WTC11 (cell line): Measurements from ENCODE around the gene CIRBP. TPM values are rescaled to one million over a fixed set of nuclear protein-coding genes. Genes with fewer than 3 reads are reported as not detected.

Experiments used
- ATAC-seq: fragments of 200-7000 bp; cut with Tn5 transposase; 2 replicates; pipeline ENCODE4 v1.10.0; 2021; ENCODE audit warnings: mild to moderate bottlenecking, moderate library complexity
- CTCF ChIA-PET: fragments of 300-600 bp; sonication (Branson Sonifier 250); formaldehyde crosslinking; loops from one replicate; lab custom pipeline; 2021; ENCODE audit warnings: antibody characterized with exemption; lab: Charles Lee
- POLR2A ChIA-PET: fragments of 350-600 bp; sonication (Branson Sonifier 250); formaldehyde crosslinking; loops from one replicate; lab custom pipeline; 2021; ENCODE audit warnings: antibody characterized with exemption; lab: Charles Lee
- DNase-seq: peaks from one replicate; pipeline ENCODE4 v3.0.0; 2021; ENCODE audit warnings: low spot score
- H3K27ac Mint-ChIP-seq: 2 replicates; pipeline ENCODE4 v1.8.0; 2021; ENCODE audit warnings: mixed read lengths
- H3K27me3 Mint-ChIP-seq: 2 replicates; pipeline ENCODE4 v1.8.0; 2021; ENCODE audit warnings: low read depth, mild to moderate bottlenecking, moderate library complexity, mixed read lengths
- H3K36me3 Mint-ChIP-seq: 2 replicates; pipeline ENCODE4 v1.8.0; 2021; ENCODE audit warnings: mixed read lengths
- H3K4me1 Mint-ChIP-seq: 2 replicates; pipeline ENCODE4 v1.8.0; 2022; ENCODE audit warnings: mixed read lengths
- H3K4me3 Mint-ChIP-seq: 2 replicates; pipeline ENCODE4 v1.8.0; 2021; ENCODE audit warnings: mild to moderate bottlenecking, moderate library complexity, mixed read lengths
- H3K9me3 Mint-ChIP-seq: 2 replicates; pipeline ENCODE4 v1.8.0; 2021; ENCODE audit warnings: mixed read lengths
- AR ChIP-seq: fragments of 250-450 bp; sonication (Bioruptor Pico); IDR thresholded peaks from 2 replicates; pipeline ENCODE4 v1.9.0; 2021; ENCODE audit warnings: mild to moderate bottlenecking
- ATF1 ChIP-seq: sonication (generic); formaldehyde crosslinking; IDR thresholded peaks from 2 replicates; pipeline ENCODE4 v1.8.1; 2023; ENCODE audit warnings: mild to moderate bottlenecking, moderate library complexity, missing genetic modification reagents
- ETV6 ChIP-seq: sonication (generic); formaldehyde crosslinking; IDR thresholded peaks from 2 replicates; pipeline ENCODE4 v1.8.1; 2022; ENCODE audit warnings: mild to moderate bottlenecking, missing genetic modification reagents
- FOXP1 ChIP-seq: sonication (generic); formaldehyde crosslinking; IDR thresholded peaks from 2 replicates; pipeline ENCODE4 v1.8.0; 2022; ENCODE audit warnings: missing genetic modification reagents, mild to moderate bottlenecking, moderate library complexity, borderline replicate concordance
- GTF2I ChIP-seq: fragments of 250-450 bp; sonication (Bioruptor Pico); conservative IDR thresholded peaks from 2 replicates; pipeline ENCODE4 v1.4.0; 2021; ENCODE audit warnings: mild to moderate bottlenecking
- HMGA2 ChIP-seq: fragments of 250-450 bp; sonication (Bioruptor Pico); IDR thresholded peaks from 2 replicates; pipeline ENCODE4 v1.4.0; 2021; ENCODE audit warnings: mild to moderate bottlenecking, moderate library complexity
- JAZF1 ChIP-seq: fragments of 250-450 bp; sonication (Bioruptor Pico); IDR thresholded peaks from 2 replicates; pipeline ENCODE4 v1.9.0; 2021; ENCODE audit warnings: moderate library complexity, mild to moderate bottlenecking, inconsistent platforms
- JUN ChIP-seq: sonication (generic); formaldehyde crosslinking; IDR thresholded peaks from 2 replicates; pipeline ENCODE4 v1.8.0; 2023; ENCODE audit warnings: mild to moderate bottlenecking, missing genetic modification reagents
- KAT7 ChIP-seq: sonication (generic); formaldehyde crosslinking; IDR thresholded peaks from 2 replicates; pipeline ENCODE4 v1.8.1; 2023; ENCODE audit warnings: missing genetic modification reagents, mild to moderate bottlenecking, borderline replicate concordance
- ZNF219 ChIP-seq: sonication (generic); formaldehyde crosslinking; IDR thresholded peaks from 2 replicates; pipeline ENCODE4 v1.8.0; 2023; ENCODE audit warnings: missing genetic modification reagents, mild to moderate bottlenecking, borderline replicate concordance
- ZNF317 ChIP-seq: sonication (generic); formaldehyde crosslinking; IDR thresholded peaks from 2 replicates; pipeline ENCODE4 v1.8.1; 2023; ENCODE audit warnings: low read depth, mild to moderate bottlenecking, moderate library complexity, missing genetic modification reagents, borderline replicate concordance
- ZNF671 ChIP-seq: fragments of 250-450 bp; sonication (Bioruptor Pico); IDR thresholded peaks from 2 replicates; pipeline ENCODE4 v1.8.0; 2021; ENCODE audit warnings: mild to moderate bottlenecking
- total RNA-seq: library from RNA; stranded (reverse); gene quantifications from 3 replicates; pipeline ENCODE4 v1.2.3, GENCODE V29; 2021
- TF ChIP-seq, protein P1 (sequence below): fragments of 250-450 bp; sonication (Bioruptor Pico); IDR thresholded peaks from 2 replicates; pipeline ENCODE4 v1.9.0; 2021; ENCODE audit warnings: mild to moderate bottlenecking
- TF ChIP-seq, protein P2 (sequence below): sonication (generic); formaldehyde crosslinking; IDR thresholded peaks from 2 replicates; pipeline ENCODE4 v1.8.1; 2023; ENCODE audit warnings: mild to moderate bottlenecking, missing genetic modification reagents, moderate library complexity

Gene CIRBP
- total RNA-seq, 1 experiment from 2014 or later: 298 TPM

DNA sequence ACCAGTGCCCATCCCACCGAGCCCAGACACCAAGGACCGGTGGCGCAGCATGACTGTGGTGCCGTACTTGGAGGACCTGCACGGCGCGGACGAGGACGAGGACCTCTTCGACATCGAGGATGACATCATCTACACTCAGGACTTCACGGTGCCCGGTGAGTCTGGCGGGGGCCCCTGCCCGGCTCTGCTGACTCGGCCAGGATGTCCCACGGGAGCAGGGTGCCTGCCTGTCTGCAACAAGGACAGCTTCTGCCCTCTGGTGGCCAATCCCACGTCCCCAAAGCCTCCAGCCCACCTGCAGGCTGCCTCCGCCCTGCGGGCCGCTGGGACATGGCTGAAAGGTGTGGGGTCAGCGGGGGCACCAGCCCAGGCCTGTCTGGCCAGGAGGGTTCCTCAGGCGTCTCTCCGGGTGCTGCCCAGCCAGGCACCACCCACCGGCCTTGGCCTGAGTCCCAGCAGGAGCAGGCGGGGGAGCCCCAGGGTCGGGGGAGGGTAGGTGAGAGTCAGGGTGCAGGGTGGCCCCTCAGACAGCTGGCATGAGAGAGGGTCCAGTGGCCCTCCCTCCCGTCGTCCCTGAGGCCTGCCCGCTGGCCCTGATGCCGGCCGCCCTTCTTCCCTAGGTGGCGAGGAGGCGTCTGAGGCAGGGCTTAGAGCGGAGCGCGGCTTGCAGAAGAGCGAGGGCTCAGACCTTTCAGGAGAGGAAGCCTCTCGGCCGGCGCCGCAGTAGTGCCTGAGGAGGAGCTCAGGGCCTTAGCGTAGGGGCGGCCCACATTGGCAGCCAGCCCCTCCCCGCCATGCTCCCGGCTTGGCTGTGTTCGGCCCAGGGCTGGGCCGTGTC lies 45.9 kb upstream of the CIRBP start:
- POLR2A ChIA-PET: no interaction called here
- CTCF ChIA-PET: interaction anchor here (0.6 to 4.0 kb wide), 27 partner anchors 9 to 197 kb away, joined by 3 to 46 read pairs (median 4); partner anchors contain the start of genes CBARP, CIRBP, CNN2 and FAM174C
- Mint-ChIP-seq H3K4me1 (peaks cover under 1% of the 10 kb centered on the region), H3K27ac (peak overlapping the region; percentile 32; the same call in 1 of the 2 replicates), H3K36me3 (peaks cover under 1% of the 10 kb centered on the region; the same call in 1 of the 2 replicates), H3K27me3 (no peaks in the 10 kb centered on the region), H3K4me3 (no peak overlapping the region)
- peak; percentile 51 for ATAC-seq
- TF ChIP-seq ZNF219 (CRISPR knock-in tag) (no peak), FOXP1 (CRISPR knock-in tag) (peak; percentile 25; the same call in 1 of the 2 replicates)
- TF ChIP-seq, all 79 proteins: peak for 1
- no peaks in the 10 kb centered on the region for H3K9me3 Mint-ChIP-seq
- DNase-seq: peak; percentile 78

DNA sequence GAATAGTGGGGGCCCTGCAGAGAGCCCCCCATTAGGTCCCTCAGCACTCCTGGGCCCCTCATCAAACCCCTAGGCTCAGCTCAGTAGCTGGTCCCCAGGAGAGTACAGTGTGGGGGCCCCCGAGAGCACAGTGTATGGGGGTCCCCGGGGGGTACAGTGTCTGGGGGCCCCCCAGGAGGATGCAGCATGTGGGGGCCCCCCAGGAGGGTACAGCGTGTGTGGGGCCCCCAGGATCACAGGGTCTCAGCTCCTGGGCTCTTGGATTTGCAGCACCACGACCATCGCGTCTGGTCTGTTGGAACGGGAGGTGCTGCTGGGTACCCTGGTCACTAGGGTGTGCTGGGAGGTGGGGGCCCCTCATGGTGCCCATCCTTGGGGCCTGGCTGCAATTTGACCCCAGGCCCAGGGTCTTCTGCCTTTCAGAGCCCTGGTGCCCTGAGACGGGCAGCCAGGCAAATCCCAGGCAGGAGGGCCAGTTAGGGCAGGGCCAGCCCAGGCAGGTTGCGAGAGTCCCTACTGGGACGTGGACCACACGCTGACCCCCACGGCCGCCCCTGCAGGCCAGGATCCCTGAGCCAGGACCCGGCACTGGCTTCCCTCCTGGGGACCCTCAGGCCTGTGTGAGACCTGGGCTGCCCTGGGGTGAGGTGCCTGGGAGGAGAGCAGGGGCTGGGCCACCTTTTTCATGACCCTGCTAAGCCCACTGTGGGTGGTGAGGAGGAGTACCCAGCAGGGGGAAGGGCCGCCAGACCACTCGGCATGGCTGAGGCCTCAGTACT lies 44.9 kb upstream of the CIRBP start:
- no peak for TF ChIP-seq KAT7 (CRISPR knock-in tag)
- TF ChIP-seq, protein P1, sequence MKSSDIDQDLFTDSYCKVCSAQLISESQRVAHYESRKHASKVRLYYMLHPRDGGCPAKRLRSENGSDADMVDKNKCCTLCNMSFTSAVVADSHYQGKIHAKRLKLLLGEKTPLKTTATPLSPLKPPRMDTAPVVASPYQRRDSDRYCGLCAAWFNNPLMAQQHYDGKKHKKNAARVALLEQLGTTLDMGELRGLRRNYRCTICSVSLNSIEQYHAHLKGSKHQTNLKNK (CRISPR knock-in tag): no peak
- no peak for TF ChIP-seq GTF2I (CRISPR knock-in tag)
- TF ChIP-seq ZNF219 (CRISPR knock-in tag): no peak
- no peak for TF ChIP-seq JUN (CRISPR knock-in tag)
- TF ChIP-seq JAZF1: no peak
- TF ChIP-seq ATF1 (CRISPR knock-in tag): no peak
- no peak for TF ChIP-seq AR
- TF ChIP-seq ZNF317 (CRISPR knock-in tag): no peak
- TF ChIP-seq, protein P2, sequence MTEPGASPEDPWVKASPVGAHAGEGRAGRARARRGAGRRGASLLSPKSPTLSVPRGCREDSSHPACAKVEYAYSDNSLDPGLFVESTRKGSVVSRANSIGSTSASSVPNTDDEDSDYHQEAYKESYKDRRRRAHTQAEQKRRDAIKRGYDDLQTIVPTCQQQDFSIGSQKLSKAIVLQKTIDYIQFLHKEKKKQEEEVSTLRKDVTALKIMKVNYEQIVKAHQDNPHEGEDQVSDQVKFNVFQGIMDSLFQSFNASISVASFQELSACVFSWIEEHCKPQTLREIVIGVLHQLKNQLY (CRISPR knock-in tag): no peak
- no peak for TF ChIP-seq ZNF671 (CRISPR knock-in tag)
- no peak for TF ChIP-seq ETV6 (CRISPR knock-in tag)
- no peak for TF ChIP-seq HMGA2 (CRISPR knock-in tag)
- TF ChIP-seq, all 79 proteins: peak for 0
- POLR2A ChIA-PET: interaction anchor here (0.7 kb wide), 1 partner anchor 1706 kb away, joined by 4 read pairs; no protein-coding TSS in a partner anchor
- ATAC-seq: no peak
- CTCF ChIA-PET: interaction anchor here (1.2 to 4.0 kb wide), 9 partner anchors 10 to 198 kb away, joined by 3 to 46 read pairs (median 8); partner anchors contain the start of genes CBARP, CNN2 and FAM174C
- H3K9me3 Mint-ChIP-seq: no peaks in the 10 kb centered on the region
- H3K36me3 Mint-ChIP-seq: no peaks in the 10 kb centered on the region; the same call in 1 of the 2 replicates
- no peaks in the 10 kb centered on the region for H3K27me3 Mint-ChIP-seq
- no peak overlapping the region for H3K27ac Mint-ChIP-seq
- no peak for DNase-seq
- H3K4me1 Mint-ChIP-seq: no peaks in the 10 kb centered on the region
- H3K4me3 Mint-ChIP-seq: no peak overlapping the region

GRCh38 chr19:1224847-1225246 lies 44.3 kb upstream of the CIRBP start:
- no peaks in the 10 kb centered on the region for H3K9me3 Mint-ChIP-seq
- TF ChIP-seq ZNF219 (CRISPR knock-in tag): no peak
- TF ChIP-seq, all 79 proteins: peak for 0
- Mint-ChIP-seq H3K4me1 (no peaks in the 10 kb centered on the region), H3K27ac (no peak overlapping the region), H3K27me3 (no peaks in the 10 kb centered on the region), H3K36me3 (no peaks in the 10 kb centered on the region; the same call in 1 of the 2 replicates), H3K4me3 (no peak overlapping the region)
- ATAC-seq: no peak
- ChIA-PET CTCF (interaction anchor here (1.0 to 2.1 kb wide), 5 partner anchors 8 to 143 kb away, joined by 3 to 8 read pairs (median 4); no protein-coding TSS in a partner anchor), POLR2A (interaction anchor here (0.7 kb wide), 1 partner anchor 1705 kb away, joined by 4 read pairs; no protein-coding TSS in a partner anchor)
- DNase-seq: no peak
